SKM-1 treated with dmso at 0.1 percent for 144 hours (cell line): ENCODE measurements around the gene PSMA4.
"Not testable (repeated sequence)": the region's sequence is repeated elsewhere in the genome, so short reads cannot be mapped to it uniquely, and the experiment has no call there.

Experiments used
- DNase-seq: peaks from one replicate; lab custom pipeline; 2025; ENCODE audit not compliant: unreplicated experiment; lab: John Stamatoyannopoulos, UW

Gene PSMA4

DNA sequence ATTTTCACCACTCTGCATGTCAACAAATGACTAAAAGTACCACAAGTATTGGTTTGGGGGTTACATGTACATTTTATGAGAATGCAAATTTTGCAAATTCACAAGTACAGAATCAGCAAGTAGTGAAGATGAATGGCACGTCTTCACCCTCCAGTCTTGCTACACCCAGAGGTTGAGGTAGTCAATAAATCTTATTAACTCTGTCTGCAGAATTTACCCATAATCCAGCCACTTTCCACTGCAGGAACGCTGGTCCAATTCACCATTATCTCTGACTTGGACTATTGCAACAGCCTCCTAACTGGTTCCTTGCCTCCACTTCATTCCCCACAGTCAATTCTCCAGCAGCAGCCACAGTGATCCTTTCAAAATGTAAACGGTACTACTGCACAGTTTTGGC is 10.6 kb downstream of the PSMA4 start:
- no peak for DNase-seq

DNA sequence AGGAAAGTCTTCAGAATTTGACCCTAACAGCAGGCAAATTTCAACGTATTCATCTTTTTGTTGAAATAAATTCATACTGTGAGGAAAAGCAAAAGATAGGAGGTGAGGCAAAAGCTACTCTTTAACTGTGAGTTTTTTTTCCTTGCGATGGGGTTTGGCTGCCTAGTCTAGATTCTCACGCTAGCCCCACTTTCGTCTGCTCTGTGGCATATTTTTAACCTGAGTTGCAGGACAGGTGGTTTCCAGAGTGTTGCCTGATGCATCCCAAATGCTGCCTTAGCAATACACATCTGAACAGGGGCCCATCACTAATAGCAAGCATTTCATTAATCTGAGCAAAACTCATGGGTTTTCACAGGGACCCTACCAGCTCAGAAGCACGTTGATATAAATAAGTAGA is 11.7 kb downstream of the PSMA4 start:
- DNase-seq = no peak

GRCh38 chr15:78552597-78552996 is 12.4 kb downstream of the PSMA4 start:
- DNase-seq = no peak

- not testable (repeated sequence) for DNase-seq
Measured at GRCh38 chr15:78560201-78560600, 20.0 kb downstream of the PSMA4 start.

DNA sequence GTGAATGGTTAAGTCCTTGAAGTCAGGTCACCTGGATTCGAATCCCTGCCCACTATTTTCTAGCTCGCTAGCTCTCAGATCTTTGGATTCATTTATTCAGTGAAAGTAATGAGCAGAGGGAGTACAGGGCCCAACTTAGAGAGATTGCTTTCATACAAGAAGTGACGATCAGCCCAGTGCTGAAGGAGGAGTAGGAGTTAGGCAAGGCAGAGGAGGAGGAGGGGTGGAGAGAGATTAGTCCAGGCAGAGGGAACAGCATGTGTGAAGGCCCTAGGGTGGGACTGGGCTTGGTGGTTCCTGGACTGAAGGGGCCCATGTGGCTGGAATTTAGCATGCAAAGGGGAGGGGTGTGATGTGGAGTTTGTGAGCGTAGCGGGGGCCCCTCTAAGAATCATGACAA is 21.2 kb downstream of the PSMA4 start:
- DNase-seq = no peak

DNA sequence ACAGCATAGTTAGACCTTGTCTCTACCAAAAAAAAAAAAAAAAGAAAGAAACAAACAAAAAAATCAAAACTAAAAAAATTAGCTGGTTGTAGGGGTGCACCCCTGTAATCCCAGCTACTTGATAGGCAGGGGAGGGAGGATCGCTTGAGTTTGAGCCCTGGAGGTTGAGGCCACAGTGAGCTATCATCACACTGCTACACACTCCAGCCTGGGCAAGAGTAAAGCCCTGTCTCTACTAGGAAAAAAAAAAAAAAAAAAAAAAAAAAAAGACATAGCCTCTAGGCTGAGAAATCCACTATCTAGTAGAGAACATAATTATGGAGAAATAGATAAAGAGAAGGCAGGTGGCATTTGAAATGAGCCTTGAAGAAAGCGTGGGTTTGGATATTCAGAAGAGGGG is 22.8 kb downstream of the PSMA4 start:
- no peak for DNase-seq

GRCh38 chr15:78564743-78565096 is 24.5 kb downstream of the PSMA4 start:
- DNase-seq = no peak

GRCh38 chr15:78565097-78565950 is 25.1 kb downstream of the PSMA4 start, which contains the start of gene CHRNA5:
Gene CHRNA5, plus strand, starts transcription at chr15:78565520. Its CDS starts 200 bp downstream, at chr15:78565720.
- peak; percentile 76 for DNase-seq

DNA sequence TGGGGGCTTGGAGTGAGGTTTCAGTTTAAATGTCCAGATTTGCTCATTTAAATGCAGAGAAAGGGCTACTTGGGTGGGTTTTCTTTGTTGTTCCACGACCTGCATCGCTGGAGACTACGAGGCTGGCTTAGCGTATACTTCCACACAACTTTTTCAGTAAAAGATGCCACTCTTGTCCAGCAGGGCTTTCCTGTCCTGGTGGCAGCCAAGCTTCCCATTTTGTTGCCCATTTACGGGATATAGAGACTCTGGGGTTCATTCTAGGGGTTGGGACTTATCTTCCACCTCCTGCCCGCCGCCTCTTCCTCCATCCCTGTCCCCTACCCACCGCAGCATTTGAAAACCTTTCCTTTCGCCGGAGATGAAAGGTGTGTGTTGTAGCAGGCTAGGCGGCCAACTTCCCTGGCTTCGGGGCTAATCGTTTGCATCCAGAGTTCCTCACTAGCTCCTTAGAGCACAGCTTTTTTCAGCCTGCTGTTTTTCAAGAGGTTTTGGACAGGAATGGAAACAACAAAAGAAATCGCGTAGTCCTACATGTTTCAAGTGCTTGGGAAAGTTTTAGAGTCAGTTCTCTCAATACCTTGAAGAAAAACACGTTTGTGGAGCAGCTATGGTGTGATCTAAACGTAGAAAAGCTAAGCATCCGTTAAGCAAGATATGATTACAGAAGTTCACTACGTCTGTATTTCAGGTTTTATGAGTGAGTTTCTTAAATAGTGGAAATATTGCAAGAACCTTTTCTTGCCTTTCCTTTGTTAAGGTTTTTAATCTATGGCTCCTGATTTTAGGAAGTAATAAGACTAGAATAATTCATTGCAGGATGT is 25.9 kb downstream of the PSMA4 start:
- no peak for DNase-seq

- no peak for DNase-seq
Measured at GRCh38 chr15:78567531-78567930, 27.3 kb downstream of the PSMA4 start.

DNA sequence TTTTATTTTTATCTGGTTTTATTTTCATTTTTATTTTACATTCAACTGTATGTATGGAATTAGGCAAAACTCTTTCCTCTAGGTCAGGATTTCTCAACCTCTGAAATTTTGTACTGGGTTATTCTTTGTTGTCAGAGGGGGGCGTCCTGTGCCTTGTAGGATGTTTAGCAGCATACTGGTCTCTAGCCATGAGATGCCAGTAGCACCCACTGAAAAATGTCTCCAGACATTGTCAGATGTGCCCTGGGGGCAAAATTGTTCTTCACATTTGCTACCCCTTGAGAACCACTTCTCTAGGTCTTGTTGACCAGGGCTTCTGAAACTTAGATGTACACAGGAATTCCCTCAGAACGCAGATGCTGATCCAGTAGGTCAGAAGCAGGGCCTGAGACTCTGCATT is 30.5 kb downstream of the PSMA4 start:
- DNase-seq = no peak

DNA sequence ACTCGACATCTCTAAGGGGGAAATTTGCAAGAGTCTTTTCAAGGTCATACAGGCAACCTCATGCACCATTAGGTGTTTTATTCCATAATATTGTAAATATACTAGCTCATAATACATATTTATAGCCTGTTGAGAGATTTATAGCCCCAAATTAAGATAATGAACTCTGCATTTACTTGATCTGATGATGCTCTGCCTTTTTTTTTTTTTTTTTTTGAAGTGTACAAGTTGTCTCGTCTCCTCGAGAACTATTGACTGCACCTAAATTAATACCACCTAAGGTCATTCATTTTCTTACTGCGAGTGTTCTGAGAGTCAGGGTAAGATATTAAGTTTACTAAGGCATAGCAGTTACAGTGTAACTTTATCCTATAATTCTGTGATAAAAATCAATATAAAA is 31.1 kb downstream of the PSMA4 start:
- no peak for DNase-seq

GRCh38 chr15:78573416-78573815 is 33.2 kb downstream of the PSMA4 start:
- no peak for DNase-seq

GRCh38 chr15:78574944-78575343 is 34.7 kb downstream of the PSMA4 start:
- DNase-seq = no peak

GRCh38 chr15:78597583-78597982 is 57.3 kb downstream of the PSMA4 start:
- DNase-seq = no peak

GRCh38 chr15:78598348-78598747 is 58.1 kb downstream of the PSMA4 start:
- no peak for DNase-seq

DNA sequence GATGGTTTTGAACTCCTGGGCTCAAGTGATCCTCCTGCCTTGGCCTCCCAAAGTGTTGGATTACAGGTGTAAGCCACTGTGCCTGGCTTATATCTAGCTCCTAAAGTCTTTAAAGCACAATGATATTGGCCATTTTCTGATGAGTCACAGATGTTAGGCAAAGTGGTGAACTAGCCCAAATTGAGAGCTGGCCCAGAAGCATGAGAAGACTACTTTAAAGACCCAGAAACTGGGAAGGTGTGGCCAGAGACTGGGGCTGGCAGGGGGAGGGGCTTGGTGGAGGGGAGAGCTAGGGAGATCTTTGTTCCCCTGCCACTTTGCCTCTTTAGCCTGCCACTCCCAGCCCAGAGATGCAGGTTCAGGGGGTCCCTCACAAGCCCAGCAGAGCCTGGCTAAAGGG is 58.9 kb downstream of the PSMA4 start:
- DNase-seq = no peak
